GM10847 (cell line): ENCODE data around the gene MANEAL.

Experiments used
- POLR2A ChIP-seq: IDR thresholded peaks from 2 replicates; pipeline ENCODE4 v1.6.1; 2011; ENCODE audit not compliant: insufficient read length; ENCODE audit errors: extremely low read depth

Gene MANEAL

GRCh38 chr1:37839676-37840075 is 46.0 kb downstream of the MANEAL start:
- no peak for TF ChIP-seq POLR2A

- no peak for TF ChIP-seq POLR2A
Observed at GRCh38 chr1:37840711-37841110, 47.1 kb downstream of the MANEAL start.

GRCh38 chr1:37841652-37842051 is 48.0 kb downstream of the MANEAL start:
- TF ChIP-seq POLR2A: no peak

GRCh38 chr1:37844536-37844935 is 50.9 kb downstream of the MANEAL start:
- no peak for TF ChIP-seq POLR2A

- no peak for TF ChIP-seq POLR2A
Observed at GRCh38 chr1:37845049-37845646, 51.5 kb downstream of the MANEAL start.

GRCh38 chr1:37845786-37846185 is 52.1 kb downstream of the MANEAL start:
- no peak for TF ChIP-seq POLR2A

- no peak for TF ChIP-seq POLR2A
Observed at GRCh38 chr1:37846647-37847339, 53.1 kb downstream of the MANEAL start.

GRCh38 chr1:37849480-37849879 is 55.8 kb downstream of the MANEAL start:
- TF ChIP-seq POLR2A: no peak

GRCh38 chr1:37850352-37850955 is 56.8 kb downstream of the MANEAL start:
- TF ChIP-seq POLR2A: no peak
